ENCODE data around the gene TUT4.

DNA sequence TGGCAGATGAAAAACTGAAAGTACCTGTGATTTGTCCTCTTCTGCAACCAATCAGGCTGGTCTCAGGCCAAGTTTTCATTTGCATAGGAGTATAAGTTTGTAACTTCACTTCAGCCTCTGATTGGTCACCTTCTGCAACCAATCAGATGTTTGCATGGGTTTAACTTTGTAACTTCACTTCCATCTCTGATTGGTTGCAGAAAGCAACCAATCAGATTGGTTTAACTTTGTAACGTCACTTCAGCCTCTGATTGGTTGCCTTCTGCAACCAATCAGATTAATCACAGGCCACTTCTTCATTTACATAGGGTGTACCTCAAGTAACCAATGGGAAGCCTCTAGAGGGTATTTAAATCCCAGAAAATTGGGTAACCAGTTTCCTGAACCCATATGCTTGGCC, 18.9 kb upstream of the TUT4 start:
- TF ChIP-seq, protein P1, sequence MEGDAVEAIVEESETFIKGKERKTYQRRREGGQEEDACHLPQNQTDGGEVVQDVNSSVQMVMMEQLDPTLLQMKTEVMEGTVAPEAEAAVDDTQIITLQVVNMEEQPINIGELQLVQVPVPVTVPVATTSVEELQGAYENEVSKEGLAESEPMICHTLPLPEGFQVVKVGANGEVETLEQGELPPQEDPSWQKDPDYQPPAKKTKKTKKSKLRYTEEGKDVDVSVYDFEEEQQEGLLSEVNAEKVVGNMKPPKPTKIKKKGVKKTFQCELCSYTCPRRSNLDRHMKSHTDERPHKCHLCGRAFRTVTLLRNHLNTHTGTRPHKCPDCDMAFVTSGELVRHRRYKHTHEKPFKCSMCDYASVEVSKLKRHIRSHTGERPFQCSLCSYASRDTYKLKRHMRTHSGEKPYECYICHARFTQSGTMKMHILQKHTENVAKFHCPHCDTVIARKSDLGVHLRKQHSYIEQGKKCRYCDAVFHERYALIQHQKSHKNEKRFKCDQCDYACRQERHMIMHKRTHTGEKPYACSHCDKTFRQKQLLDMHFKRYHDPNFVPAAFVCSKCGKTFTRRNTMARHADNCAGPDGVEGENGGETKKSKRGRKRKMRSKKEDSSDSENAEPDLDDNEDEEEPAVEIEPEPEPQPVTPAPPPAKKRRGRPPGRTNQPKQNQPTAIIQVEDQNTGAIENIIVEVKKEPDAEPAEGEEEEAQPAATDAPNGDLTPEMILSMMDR (IDR thresholded peaks at IDR 0.05), result no peak
- no peak for TF ChIP-seq POLR2AphosphoS5 (IDR thresholded peaks at IDR 0.05)
- no peak for TF ChIP-seq POLR2A (IDR thresholded peaks at IDR 0.05)
